OCI-LY7 (cell line): ENCODE measurements around the gene LPAR3. TPM values are rescaled to one million over a fixed set of nuclear protein-coding genes. Genes with fewer than 3 reads are reported as not detected.

Experiments used
- BruUV-seq: library from RNA; stranded (reverse); fragments of 400-500 nt; replicated peaks from 2 replicates; lab custom pipeline; 2021; lab: Mats Ljungman, UMichigan
- CTCF ChIA-PET: fragments of 300-600 bp; sonication (Branson Sonifier 250); formaldehyde crosslinking; loops from one replicate; lab custom pipeline; 2022; ENCODE audit warnings: antibody characterized with exemption; ENCODE audit not compliant: unreplicated experiment; lab: Charles Lee
- POLR2A ChIA-PET: fragments of 300-600 bp; sonication (Branson Sonifier 250); formaldehyde crosslinking; loops from one replicate; lab custom pipeline; 2022; ENCODE audit warnings: antibody characterized with exemption; lab: Charles Lee
- DNase-seq: peaks from one replicate; pipeline ENCODE4 v3.0.0-alpha.2; 2015; ENCODE audit warnings: low spot score
- H2AFZ ChIP-seq: fragments of 200-600 bp; sonication (generic), shearing (Covaris generic); 2 replicates; pipeline ENCODE4 v1.6.1; 2014; ENCODE audit warnings: mild to moderate bottlenecking, antibody characterized with exemption, low read length, moderate library complexity
- H3K27ac ChIP-seq: fragments of 200-600 bp; sonication (generic); 2 replicates; pipeline ENCODE4 v1.5.1; 2014; ENCODE audit warnings: mixed run types, low read depth, mild to moderate bottlenecking, moderate library complexity, low read length, inconsistent platforms; ENCODE audit not compliant: poor library complexity, severe bottlenecking
- H3K36me3 ChIP-seq: fragments of 200-600 bp; sonication (generic); 2 replicates; pipeline ENCODE4 v1.6.1; 2014; ENCODE audit warnings: mild to moderate bottlenecking, antibody characterized with exemption, low read length, moderate library complexity, mixed read lengths; ENCODE audit not compliant: insufficient read depth
- H3K4me1 ChIP-seq: fragments of 200-600 bp; sonication (generic); 2 replicates; pipeline ENCODE4 v1.5.1; 2014; ENCODE audit warnings: mild to moderate bottlenecking, low read length; ENCODE audit not compliant: insufficient read depth, poor library complexity, severe bottlenecking
- H3K4me2 ChIP-seq: fragments of 200-600 bp; sonication (generic); 2 replicates; pipeline ENCODE4 v1.6.1; 2014; ENCODE audit warnings: mild to moderate bottlenecking, low read length
- H3K4me3 ChIP-seq: fragments of 200-600 bp; sonication (generic); 2 replicates; pipeline ENCODE4 v1.5.1; 2014; ENCODE audit warnings: mild to moderate bottlenecking, low read depth, low read length; ENCODE audit not compliant: poor library complexity, severe bottlenecking
- H3K79me2 ChIP-seq: fragments of 200-600 bp; sonication (generic); 2 replicates; pipeline ENCODE4 v1.6.1; 2016; ENCODE audit warnings: low read depth, mild to moderate bottlenecking, low read length, moderate library complexity, mixed read lengths; ENCODE audit not compliant: insufficient read depth
- H3K9me2 ChIP-seq: fragments of 200-600 bp; sonication (generic); 2 replicates; pipeline ENCODE4 v1.6.1; 2016; ENCODE audit warnings: mild to moderate bottlenecking, low read length, mixed read lengths; ENCODE audit not compliant: insufficient read depth
- H3K9me3 ChIP-seq: fragments of 200-600 bp; sonication (generic); 2 replicates; pipeline ENCODE4 v1.6.1; 2014; ENCODE audit warnings: mild to moderate bottlenecking, mixed run types, low read length, mixed read lengths
- H4K20me1 ChIP-seq: fragments of 200-600 bp; sonication (generic); 2 replicates; pipeline ENCODE4 v1.6.1; 2014; ENCODE audit warnings: mild to moderate bottlenecking, antibody characterized with exemption, low read length, moderate library complexity, mixed read lengths; ENCODE audit not compliant: insufficient read depth
- CTCF ChIP-seq: fragments of 200-600 bp; sonication (generic); conservative IDR thresholded peaks from 2 replicates; pipeline ENCODE4 v1.5.1; 2014; ENCODE audit warnings: mild to moderate bottlenecking, antibody characterized with exemption, low read length, moderate library complexity, mixed read lengths
- EZH2phosphoT487 ChIP-seq: fragments of 200-600 bp; sonication (generic); IDR thresholded peaks from 2 replicates; pipeline ENCODE4 v1.6.1; 2018; ENCODE audit warnings: low read depth, borderline replicate concordance, mild to moderate bottlenecking, mixed run types, antibody characterized with exemption, low read length, moderate library complexity, mixed read lengths
- intact Hi-C: fragments of 100-400 bp; cut with micrococcal nuclease; formaldehyde crosslinking; loops from one replicate; pipeline ENCODE4 v1.10.0; 2022; ENCODE audit not compliant: unreplicated experiment
- total RNA-seq, 2 experiments: library from RNA; depleted of rRNA in 1 of 2; stranded (reverse); fragments of >200 nt in 1 of 2; shearing (Covaris generic) in 1 of 2; gene quantifications; 2 replicates each; pipeline ENCODE4 v1.2.3, GENCODE V29; 2014 to 2022

Gene LPAR3
- total RNA-seq, 2 experiments from 2014 or later, result not detected

- H3K79me2 ChIP-seq, result no peaks in the 10 kb centered on the region
- no TSS peak for BruUV-seq
- no peak for DNase-seq
- H2AFZ ChIP-seq, result no peak overlapping the region
- intact Hi-C loops, result no loop called here
- CTCF ChIA-PET, result no interaction called here
- no peaks in the 10 kb centered on the region for H3K9me3 ChIP-seq
- H4K20me1 ChIP-seq, result no peaks in the 10 kb centered on the region
- H3K4me1 ChIP-seq, result no peaks in the 10 kb centered on the region
- no peaks in the 10 kb centered on the region for H3K9me2 ChIP-seq
- no peak overlapping the region for H3K4me3 ChIP-seq
- no peak overlapping the region for H3K27ac ChIP-seq
- POLR2A ChIA-PET, result interaction anchor here (0.5 kb wide), 1 partner anchor 710 kb away, joined by 8 read pairs; no protein-coding TSS in a partner anchor
- H3K4me2 ChIP-seq, result no peak overlapping the region
- no peak for TF ChIP-seq EZH2phosphoT487
- no peak for TF ChIP-seq CTCF
- H3K36me3 ChIP-seq, result no peaks in the 10 kb centered on the region
Measured at GRCh38 chr1:84825161-84825560, 67.8 kb downstream of the LPAR3 start.

GRCh38 chr1:84823991-84824390, 69.0 kb downstream of the LPAR3 start:
- CTCF ChIA-PET, result no interaction called here
- no TSS peak for BruUV-seq
- H3K36me3 ChIP-seq, result no peaks in the 10 kb centered on the region

More at GRCh38 chr1:84823991-84824390, 69.0 kb downstream of the LPAR3 start:
- Histone ChIP-seq H3K4me3 (no peak overlapping the region), H3K4me2 (no peak overlapping the region), H3K9me3 (no peaks in the 10 kb centered on the region), H3K9me2 (no peaks in the 10 kb centered on the region), H4K20me1 (no peaks in the 10 kb centered on the region), H3K79me2 (no peaks in the 10 kb centered on the region), H2AFZ (no peak overlapping the region), H3K4me1 (no peaks in the 10 kb centered on the region), H3K27ac (no peak overlapping the region)
- POLR2A ChIA-PET, result no interaction called here
- DNase-seq, result no peak
- no peak for TF ChIP-seq CTCF
- no peak for TF ChIP-seq EZH2phosphoT487
- intact Hi-C loops, result no loop called here
